22Rv1 (cell line): Measurements from ENCODE around the gene ACAT2.

Experiments
- CTCF ChIP-seq: fragments of 450-650 bp; IDR thresholded peaks from 2 replicates; pipeline ENCODE4 v1.5.1; 2017; ENCODE audit warnings: mild to moderate bottlenecking
- ZFX ChIP-seq: fragments of 450-650 bp; IDR thresholded peaks from 2 replicates; pipeline ENCODE4 v1.6.1; 2017; ENCODE audit warnings: antibody characterized with exemption, borderline replicate concordance

DNA sequence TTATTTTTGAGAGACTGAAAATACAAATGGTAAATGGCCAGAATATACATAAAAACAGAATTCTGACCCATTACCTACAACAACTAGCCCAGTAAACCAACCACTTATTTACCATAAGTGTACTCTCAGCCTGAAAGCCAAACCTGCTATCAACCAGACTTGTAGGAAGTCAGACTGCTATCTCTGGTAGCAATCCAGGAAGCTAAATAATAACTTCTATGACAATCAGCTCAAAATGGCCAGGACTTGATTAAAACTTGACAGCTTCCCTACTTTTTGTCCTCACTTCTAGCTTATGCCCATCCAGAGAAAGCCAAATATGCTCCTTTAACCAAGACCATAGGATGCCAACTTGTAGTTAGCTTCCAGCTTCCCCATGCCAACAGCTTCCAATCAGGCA lies 39.2 kb upstream of the ACAT2 start:
- no peak for TF ChIP-seq CTCF
- no peak for TF ChIP-seq ZFX
